SK-N-SH (cell line): ENCODE data around the gene MAP3K2. TPM values are rescaled to one million over a fixed set of nuclear protein-coding genes. Genes with fewer than 3 reads are reported as not detected.

ENCODE experiments used
- CTCF ChIA-PET: fragments of 300-600, 350-600 bp; formaldehyde crosslinking; extraction: SDS; loops from one replicate; lab custom pipeline; 2021; lab: Yijun Ruan, JAX
- POLR2A ChIA-PET: fragments of 350-600 bp; sonication (Branson Sonifier 250); formaldehyde crosslinking; extraction: SDS; loops from one replicate; lab custom pipeline; 2020; ENCODE audit warnings: antibody characterized with exemption, inconsistent platforms; lab: Yijun Ruan, JAX
- DNase-seq: peaks from one replicate; pipeline ENCODE4 v3.0.0; 2012
- H2AFZ ChIP-seq: fragments of 200-600 bp; sonication (generic); 2 replicates; pipeline ENCODE4 v1.8.1; 2016; ENCODE audit warnings: antibody characterized with exemption, mild to moderate bottlenecking, low read depth
- H3F3A ChIP-seq: fragments of 200-600 bp; sonication (generic); replicated peaks from 2 replicates; pipeline ENCODE3; 2016; ENCODE audit warnings: antibody characterized with exemption, mild to moderate bottlenecking; ENCODE audit not compliant: insufficient read depth
- H3K27ac ChIP-seq, 2 experiments: fragments of 200-500 bp in 1 of 2; fragments of 200-600 bp in 1 of 2; sonication (Bioruptor generic) in 1 of 2; sonication (generic), shearing (Covaris generic) in 1 of 2; 2 replicates each; pipeline versions ENCODE4 v1.5.1 to v1.6.1; 2014 to 2016; ENCODE audit warnings: low read depth in 2 of 2, inconsistent platforms in 1 of 2, low read length in 1 of 2, mild to moderate bottlenecking in 1 of 2, mixed read lengths in 1 of 2
- H3K27me3 ChIP-seq: fragments of 200-600 bp; sonication (generic), shearing (Covaris generic); 2 replicates; pipeline ENCODE4 v1.6.1; 2016; ENCODE audit warnings: mixed run types; ENCODE audit not compliant: insufficient read depth
- H3K36me3 ChIP-seq, 2 experiments: fragments of 200-500 bp in 1 of 2; fragments of 200-600 bp in 1 of 2; sonication (Bioruptor generic) in 1 of 2; sonication (generic) in 1 of 2; replicated peaks in 1 of 2; 2 replicates each; pipeline versions ENCODE3 to v1.5.1; 2014 to 2016; ENCODE audit warnings: low read length in 1 of 2, mild to moderate bottlenecking in 1 of 2; ENCODE audit not compliant: insufficient read depth in 2 of 2, control insufficient read depth in 1 of 2
- H3K4me1 ChIP-seq, 2 experiments: fragments of 200-500 bp in 1 of 2; fragments of 200-600 bp in 1 of 2; sonication (Bioruptor generic) in 1 of 2; sonication (generic), shearing (Covaris generic) in 1 of 2; 2 replicates each; pipeline versions ENCODE4 v1.5.1 to v1.6.1; 2014 to 2016; ENCODE audit warnings: low read depth in 1 of 2, low read length in 1 of 2, mixed run types in 1 of 2; ENCODE audit not compliant: insufficient read depth in 2 of 2, control insufficient read depth in 1 of 2
- H3K4me2 ChIP-seq: fragments of 200-600 bp; sonication (generic), shearing (Covaris generic); 2 replicates; pipeline ENCODE4 v1.6.1; 2017; ENCODE audit warnings: mixed run types
- H3K4me3 ChIP-seq, 2 experiments: fragments of 200-500 bp in 1 of 2; fragments of 200-600 bp in 1 of 2; sonication (Bioruptor generic) in 1 of 2; sonication (generic), shearing (Covaris generic) in 1 of 2; 2 replicates each; pipeline versions ENCODE4 v1.5.1 to v1.8.1; 2014 to 2016; ENCODE audit warnings: low read depth in 2 of 2, inconsistent platforms in 1 of 2, low read length in 1 of 2, mild to moderate bottlenecking in 1 of 2, mixed read lengths in 1 of 2, moderate library complexity in 1 of 2
- H3K79me2 ChIP-seq: fragments of 200-600 bp; sonication (generic); 2 replicates; pipeline ENCODE4 v1.8.1; 2017; ENCODE audit warnings: mild to moderate bottlenecking; ENCODE audit not compliant: insufficient read depth
- H3K9ac ChIP-seq: fragments of 200-600 bp; sonication (generic); 2 replicates; pipeline ENCODE4 v1.6.1; 2017; ENCODE audit warnings: mixed run types
- H3K9me2 ChIP-seq: fragments of 200-600 bp; sonication (generic); 2 replicates; pipeline ENCODE4 v1.6.1; 2017; ENCODE audit warnings: mixed run types
- H3K9me3 ChIP-seq: fragments of 200-600 bp; sonication (generic); 2 replicates; pipeline ENCODE4 v1.6.1; 2017; ENCODE audit warnings: mixed run types, mild to moderate bottlenecking, moderate library complexity
- H4K20me1 ChIP-seq: fragments of 200-600 bp; sonication (generic); 2 replicates; pipeline ENCODE4 v1.6.1; 2017; ENCODE audit warnings: mild to moderate bottlenecking, mixed run types; ENCODE audit not compliant: insufficient read depth
- CHD2 ChIP-seq: fragments of 150-350 bp; IDR thresholded peaks from 2 replicates; pipeline ENCODE4 v1.6.1; 2018; ENCODE audit warnings: low read length; ENCODE audit not compliant: partially characterized antibody
- EZH2phosphoT487 ChIP-seq: fragments of 200-600 bp; sonication (generic); IDR thresholded peaks from 2 replicates; pipeline ENCODE4 v1.6.1; 2017; ENCODE audit warnings: low read depth, mixed run types, mild to moderate bottlenecking, antibody characterized with exemption, moderate library complexity, borderline replicate concordance
- FOSL2 ChIP-seq: IDR thresholded peaks from 2 replicates; pipeline ENCODE4 v1.4.0; 2012; ENCODE audit warnings: low read depth, mild to moderate bottlenecking, moderate library complexity, borderline replicate concordance
- FOXJ3 ChIP-seq: sonication (generic); formaldehyde crosslinking; IDR thresholded peaks from 2 replicates; pipeline ENCODE4 v1.5.1; 2020; ENCODE audit warnings: mild to moderate bottlenecking, missing genetic modification reagents
- GABPA ChIP-seq: IDR thresholded peaks from 2 replicates; pipeline ENCODE4 v1.4.0; 2012; ENCODE audit warnings: low read depth, mild to moderate bottlenecking
- MEF2A ChIP-seq: IDR thresholded peaks from 2 replicates; pipeline ENCODE4 v1.4.0; 2012; ENCODE audit warnings: low read depth, borderline replicate concordance
- MXI1 ChIP-seq: IDR thresholded peaks from 2 replicates; pipeline ENCODE4 v1.6.1; 2012; ENCODE audit warnings: mild to moderate bottlenecking, low read depth, low read length, improper control_type of control experiment
- NRF1 ChIP-seq: IDR thresholded peaks from 2 replicates; pipeline ENCODE4 v1.6.1; 2012; ENCODE audit warnings: low read depth, mild to moderate bottlenecking, low read length
- POLR2AphosphoS5 ChIP-seq: IDR thresholded peaks from 2 replicates; pipeline ENCODE4 v1.6.1; 2012; ENCODE audit warnings: low read depth, low read length
- RAD21 ChIP-seq: IDR thresholded peaks from 2 replicates; pipeline ENCODE4 v1.6.1; 2012; ENCODE audit warnings: mild to moderate bottlenecking, low read length
- RCOR1 ChIP-seq: fragments of 150-350 bp; IDR thresholded peaks from 2 replicates; pipeline ENCODE4 v1.6.1; 2017; ENCODE audit warnings: antibody characterized with exemption, low read length
- RXRA ChIP-seq: IDR thresholded peaks from 2 replicates; pipeline ENCODE4 v1.4.0; 2012; ENCODE audit warnings: low read depth, mild to moderate bottlenecking, borderline replicate concordance
- SMC3 ChIP-seq: IDR thresholded peaks from 2 replicates; pipeline ENCODE4 v1.6.1; 2012; ENCODE audit warnings: low read depth, low read length, improper control_type of control experiment
- TCF12 ChIP-seq: IDR thresholded peaks from 2 replicates; pipeline ENCODE4 v1.4.0; 2012
- TEAD4 ChIP-seq: IDR thresholded peaks from 2 replicates; pipeline ENCODE4 v1.4.0; 2012; ENCODE audit warnings: mild to moderate bottlenecking, borderline replicate concordance; ENCODE audit not compliant: insufficient read depth
- YY1 ChIP-seq: IDR thresholded peaks from 2 replicates; pipeline ENCODE4 v1.4.0; 2012; ENCODE audit warnings: low read depth, mild to moderate bottlenecking
- WGBS: methylation state at CpG from one replicate; pipeline ENCODE4 v1.1.6; 2017; ENCODE audit warnings: low lambda C conversion rate; 5-methylcytosine and 5-hydroxymethylcytosine counted together
- polyA plus RNA-seq, 3 experiments: library from polyadenylated mRNA; depleted of rRNA; stranded (reverse); fragments of >200 nt; gene quantifications; 2 replicates each; pipeline ENCODE4 v1.2.3, GENCODE V29; 2012
- TF ChIP-seq, protein P1 (sequence below): IDR thresholded peaks from 2 replicates; pipeline ENCODE4; 2012
- TF ChIP-seq, protein P2 (sequence below): IDR thresholded peaks from 2 replicates; pipeline ENCODE4 v1.4.0; 2012; ENCODE audit warnings: low read depth, borderline replicate concordance
- TF ChIP-seq, protein P3 (sequence below): IDR thresholded peaks from 2 replicates; pipeline ENCODE4 v1.4.0; 2012; ENCODE audit warnings: low read depth, borderline replicate concordance
- TF ChIP-seq, protein P4 (sequence below): IDR thresholded peaks from 2 replicates; pipeline ENCODE4 v1.4.0; 2012; ENCODE audit warnings: low read depth
- TF ChIP-seq, protein P5 (sequence below): fragments of 150-350 bp; IDR thresholded peaks from 2 replicates; pipeline ENCODE4 v1.6.1; 2017; ENCODE audit warnings: antibody characterized with exemption, low read length, low read depth, borderline replicate concordance
- TF ChIP-seq, protein P6 (sequence below): IDR thresholded peaks from 2 replicates; pipeline ENCODE4 v1.6.1; 2012; ENCODE audit warnings: mild to moderate bottlenecking, low read depth, low read length, moderate library complexity

Gene MAP3K2
- polyA plus RNA-seq, 1 of the 3 experiments (the other 2 are of a cell fraction) = 2.7 TPM

DNA sequence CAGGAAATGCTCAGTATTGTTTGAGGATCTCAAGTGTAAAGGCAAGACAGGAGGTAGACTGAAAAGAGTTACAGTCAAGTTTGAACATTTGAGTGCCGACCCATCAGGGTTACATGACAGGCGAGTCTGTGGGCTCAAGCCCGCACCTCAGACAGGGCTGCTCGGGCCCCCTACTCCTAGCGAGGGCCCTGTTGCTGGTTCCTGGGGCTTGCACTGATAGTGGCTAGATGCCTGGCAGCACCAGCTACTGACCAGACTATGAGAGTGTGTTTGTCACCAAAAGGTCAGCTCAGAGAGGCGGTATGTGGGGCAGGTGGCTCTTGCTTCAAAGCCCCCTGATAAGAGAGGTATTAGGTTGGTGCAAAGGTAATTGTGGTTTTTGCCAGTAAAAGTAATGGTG lies 132.1 kb downstream of the MAP3K2 start:
- no peak for DNase-seq
- Histone ChIP-seq H3K36me3 (peaks cover 18 to 44% of the 10 kb centered on the region in 2 experiments), H3K4me3 (no peak overlapping the region), H3K79me2 (no peaks in the 10 kb centered on the region), H3K27me3 (no peaks in the 10 kb centered on the region), H3K9ac (no peak overlapping the region), H3K4me1 (no peaks in the 10 kb centered on the region), H3K9me3 (no peaks in the 10 kb centered on the region), H3K4me2 (no peak overlapping the region), H3F3A (no peaks in the 10 kb centered on the region), H3K9me2 (no peaks in the 10 kb centered on the region), H3K27ac (no peak overlapping the region), H4K20me1 (no peaks in the 10 kb centered on the region), H2AFZ (no peak overlapping the region)
- ChIA-PET CTCF (no interaction called here), POLR2A (no interaction called here)
- 94% methylated on average over 5 of the region's 6 CpGs for WGBS
- TF ChIP-seq MEF2A = no peak
- TF ChIP-seq RCOR1 = no peak
- TF ChIP-seq NRF1 = no peak
- no peak for TF ChIP-seq RAD21
- TF ChIP-seq CHD2 = no peak

DNA sequence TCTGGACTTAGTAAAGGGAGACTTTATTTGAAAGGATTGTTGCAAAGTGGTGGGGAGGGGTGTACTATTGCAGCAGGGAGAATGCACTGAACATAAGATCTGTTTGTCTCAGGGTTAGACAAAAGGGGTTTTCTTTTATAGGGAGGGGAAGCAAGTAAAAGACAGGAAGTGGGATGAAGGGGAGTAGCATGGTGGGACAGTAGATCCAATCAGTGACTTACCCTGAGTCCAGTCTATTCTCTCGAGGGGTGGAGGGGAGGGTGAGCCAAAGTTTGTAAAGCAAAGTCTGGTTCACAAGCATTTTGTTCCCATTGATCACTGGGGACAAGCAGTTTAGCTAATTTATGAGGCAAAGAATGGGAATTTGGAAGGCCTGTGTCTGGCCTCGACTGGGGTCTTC lies 132.6 kb downstream of the MAP3K2 start:
- Histone ChIP-seq H3K4me3 (no peak overlapping the region), H3K4me1 (no peaks in the 10 kb centered on the region), H3K4me2 (no peak overlapping the region), H3K27ac (no peak overlapping the region), H3F3A (no peaks in the 10 kb centered on the region), H4K20me1 (no peaks in the 10 kb centered on the region), H3K9me3 (no peaks in the 10 kb centered on the region), H3K36me3 (peaks cover 16 to 38% of the 10 kb centered on the region in 2 experiments), H3K27me3 (no peaks in the 10 kb centered on the region), H3K9me2 (no peaks in the 10 kb centered on the region), H3K79me2 (no peaks in the 10 kb centered on the region), H2AFZ (no peak overlapping the region), H3K9ac (no peak overlapping the region)
- ChIA-PET POLR2A (no interaction called here), CTCF (no interaction called here)
- no peak for DNase-seq
- WGBS = 86% methylated on average over 2 of the region's 2 CpGs
- TF ChIP-seq, protein P1, sequence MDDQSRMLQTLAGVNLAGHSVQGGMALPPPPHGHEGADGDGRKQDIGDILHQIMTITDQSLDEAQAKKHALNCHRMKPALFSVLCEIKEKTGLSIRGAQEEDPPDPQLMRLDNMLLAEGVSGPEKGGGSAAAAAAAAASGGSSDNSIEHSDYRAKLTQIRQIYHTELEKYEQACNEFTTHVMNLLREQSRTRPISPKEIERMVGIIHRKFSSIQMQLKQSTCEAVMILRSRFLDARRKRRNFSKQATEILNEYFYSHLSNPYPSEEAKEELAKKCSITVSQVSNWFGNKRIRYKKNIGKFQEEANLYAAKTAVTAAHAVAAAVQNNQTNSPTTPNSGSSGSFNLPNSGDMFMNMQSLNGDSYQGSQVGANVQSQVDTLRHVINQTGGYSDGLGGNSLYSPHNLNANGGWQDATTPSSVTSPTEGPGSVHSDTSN = no peak
- TF ChIP-seq TCF12 = no peak
- TF ChIP-seq POLR2AphosphoS5 = no peak
- TF ChIP-seq RXRA = no peak
- TF ChIP-seq FOSL2 = no peak
- TF ChIP-seq, protein P2, sequence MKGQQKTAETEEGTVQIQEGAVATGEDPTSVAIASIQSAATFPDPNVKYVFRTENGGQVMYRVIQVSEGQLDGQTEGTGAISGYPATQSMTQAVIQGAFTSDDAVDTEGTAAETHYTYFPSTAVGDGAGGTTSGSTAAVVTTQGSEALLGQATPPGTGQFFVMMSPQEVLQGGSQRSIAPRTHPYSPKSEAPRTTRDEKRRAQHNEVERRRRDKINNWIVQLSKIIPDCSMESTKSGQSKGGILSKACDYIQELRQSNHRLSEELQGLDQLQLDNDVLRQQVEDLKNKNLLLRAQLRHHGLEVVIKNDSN = no peak
- TF ChIP-seq, protein P3, sequence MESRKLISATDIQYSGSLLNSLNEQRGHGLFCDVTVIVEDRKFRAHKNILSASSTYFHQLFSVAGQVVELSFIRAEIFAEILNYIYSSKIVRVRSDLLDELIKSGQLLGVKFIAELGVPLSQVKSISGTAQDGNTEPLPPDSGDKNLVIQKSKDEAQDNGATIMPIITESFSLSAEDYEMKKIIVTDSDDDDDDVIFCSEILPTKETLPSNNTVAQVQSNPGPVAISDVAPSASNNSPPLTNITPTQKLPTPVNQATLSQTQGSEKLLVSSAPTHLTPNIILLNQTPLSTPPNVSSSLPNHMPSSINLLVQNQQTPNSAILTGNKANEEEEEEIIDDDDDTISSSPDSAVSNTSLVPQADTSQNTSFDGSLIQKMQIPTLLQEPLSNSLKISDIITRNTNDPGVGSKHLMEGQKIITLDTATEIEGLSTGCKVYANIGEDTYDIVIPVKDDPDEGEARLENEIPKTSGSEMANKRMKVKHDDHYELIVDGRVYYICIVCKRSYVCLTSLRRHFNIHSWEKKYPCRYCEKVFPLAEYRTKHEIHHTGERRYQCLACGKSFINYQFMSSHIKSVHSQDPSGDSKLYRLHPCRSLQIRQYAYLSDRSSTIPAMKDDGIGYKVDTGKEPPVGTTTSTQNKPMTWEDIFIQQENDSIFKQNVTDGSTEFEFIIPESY = no peak
- TF ChIP-seq EZH2phosphoT487 = no peak
- TF ChIP-seq, protein P4, sequence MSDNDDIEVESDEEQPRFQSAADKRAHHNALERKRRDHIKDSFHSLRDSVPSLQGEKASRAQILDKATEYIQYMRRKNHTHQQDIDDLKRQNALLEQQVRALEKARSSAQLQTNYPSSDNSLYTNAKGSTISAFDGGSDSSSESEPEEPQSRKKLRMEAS = no peak
- TF ChIP-seq, protein P5, sequence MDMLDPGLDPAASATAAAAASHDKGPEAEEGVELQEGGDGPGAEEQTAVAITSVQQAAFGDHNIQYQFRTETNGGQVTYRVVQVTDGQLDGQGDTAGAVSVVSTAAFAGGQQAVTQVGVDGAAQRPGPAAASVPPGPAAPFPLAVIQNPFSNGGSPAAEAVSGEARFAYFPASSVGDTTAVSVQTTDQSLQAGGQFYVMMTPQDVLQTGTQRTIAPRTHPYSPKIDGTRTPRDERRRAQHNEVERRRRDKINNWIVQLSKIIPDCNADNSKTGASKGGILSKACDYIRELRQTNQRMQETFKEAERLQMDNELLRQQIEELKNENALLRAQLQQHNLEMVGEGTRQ = no peak
- TF ChIP-seq MXI1 = no peak
- no peak for TF ChIP-seq SMC3
- TF ChIP-seq FOXJ3 (CRISPR knock-in tag) = no peak
- TF ChIP-seq, protein P6, sequence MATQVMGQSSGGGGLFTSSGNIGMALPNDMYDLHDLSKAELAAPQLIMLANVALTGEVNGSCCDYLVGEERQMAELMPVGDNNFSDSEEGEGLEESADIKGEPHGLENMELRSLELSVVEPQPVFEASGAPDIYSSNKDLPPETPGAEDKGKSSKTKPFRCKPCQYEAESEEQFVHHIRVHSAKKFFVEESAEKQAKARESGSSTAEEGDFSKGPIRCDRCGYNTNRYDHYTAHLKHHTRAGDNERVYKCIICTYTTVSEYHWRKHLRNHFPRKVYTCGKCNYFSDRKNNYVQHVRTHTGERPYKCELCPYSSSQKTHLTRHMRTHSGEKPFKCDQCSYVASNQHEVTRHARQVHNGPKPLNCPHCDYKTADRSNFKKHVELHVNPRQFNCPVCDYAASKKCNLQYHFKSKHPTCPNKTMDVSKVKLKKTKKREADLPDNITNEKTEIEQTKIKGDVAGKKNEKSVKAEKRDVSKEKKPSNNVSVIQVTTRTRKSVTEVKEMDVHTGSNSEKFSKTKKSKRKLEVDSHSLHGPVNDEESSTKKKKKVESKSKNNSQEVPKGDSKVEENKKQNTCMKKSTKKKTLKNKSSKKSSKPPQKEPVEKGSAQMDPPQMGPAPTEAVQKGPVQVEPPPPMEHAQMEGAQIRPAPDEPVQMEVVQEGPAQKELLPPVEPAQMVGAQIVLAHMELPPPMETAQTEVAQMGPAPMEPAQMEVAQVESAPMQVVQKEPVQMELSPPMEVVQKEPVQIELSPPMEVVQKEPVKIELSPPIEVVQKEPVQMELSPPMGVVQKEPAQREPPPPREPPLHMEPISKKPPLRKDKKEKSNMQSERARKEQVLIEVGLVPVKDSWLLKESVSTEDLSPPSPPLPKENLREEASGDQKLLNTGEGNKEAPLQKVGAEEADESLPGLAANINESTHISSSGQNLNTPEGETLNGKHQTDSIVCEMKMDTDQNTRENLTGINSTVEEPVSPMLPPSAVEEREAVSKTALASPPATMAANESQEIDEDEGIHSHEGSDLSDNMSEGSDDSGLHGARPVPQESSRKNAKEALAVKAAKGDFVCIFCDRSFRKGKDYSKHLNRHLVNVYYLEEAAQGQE = no peak
- no peak for TF ChIP-seq TEAD4
- TF ChIP-seq GABPA = no peak
- no peak for TF ChIP-seq YY1
